ENCODE data around the gene WDR5. TPM values are rescaled to one million over a fixed set of nuclear protein-coding genes. Genes with fewer than 3 reads are reported as not detected.

The WDR5 gene
- total and polyA plus RNA-seq, 2 experiments from 2014 or later, result 21.0 to 25.9 TPM

DNA sequence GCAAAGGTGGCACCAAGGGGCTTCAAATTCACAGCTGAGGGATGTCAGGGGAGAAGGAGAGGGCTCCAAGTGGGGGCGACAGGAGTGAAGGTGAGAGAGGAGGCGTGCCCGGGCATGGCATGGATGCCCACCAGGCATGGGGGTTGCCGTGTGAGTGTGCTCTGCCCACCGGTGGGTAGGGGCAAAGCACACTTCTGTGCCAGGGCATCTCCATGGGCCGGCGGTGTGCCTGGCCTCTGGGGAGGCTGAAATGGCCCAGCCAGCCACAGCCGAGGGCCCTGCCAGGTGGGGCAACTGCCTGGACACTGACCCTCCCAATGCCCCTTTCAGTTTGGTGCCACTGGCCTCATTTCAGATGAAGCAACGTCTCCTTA, 42.5 kb downstream of the WDR5 start:
- Histone ChIP-seq H3K79me2 (ENCODE audit: insufficient read depth) (no peaks in the 10 kb centered on the region), H3F3A (ENCODE audit: insufficient read depth) (no peaks in the 10 kb centered on the region), H3K4me3 (no peak overlapping the region), H3K36me3 (ENCODE audit: low read depth) (no peaks in the 10 kb centered on the region), H3K9me2 (ENCODE audit: insufficient read depth) (no peaks in the 10 kb centered on the region), H3K9ac (no peak overlapping the region), H4K20me1 (ENCODE audit: insufficient read depth) (no peaks in the 10 kb centered on the region), H3K27me3 (replicated peaks; ENCODE audit: insufficient read depth) (peaks cover 22% of the 10 kb centered on the region), H3K4me1 (ENCODE audit: insufficient read depth) (0 out of 2 replicates have a peak, but pooled peaks cover 4% of the 10 kb centered on the region), H3K9me3 (ENCODE audit: low read depth) (no peaks in the 10 kb centered on the region), H2AFZ (no peak overlapping the region), H3K27ac (no peak overlapping the region), H3K4me2 (ENCODE audit: unreplicated experiment) (no peak overlapping the region)
- TF ChIP-seq EZH2phosphoT487 (IDR thresholded peaks at IDR 0.05; ENCODE audit: insufficient read depth, low read depth) (no peak), EZH2 (IDR thresholded peaks at IDR 0.05; ENCODE audit: insufficient read depth, poor library complexity, severe bottlenecking) (no peak)
- in situ Hi-C loops (cut with MboI), result no loop called here
- WGBS, 2 experiments (ENCODE audit: low coverage in 1 of 2, low lambda C conversion rate in 2 of 2, missing lambda C conversion rate in 2 of 2), result 65 to 66% methylated on average over 8 to 9 of the region's 9 CpGs
- no peak for DNase-seq

DNA sequence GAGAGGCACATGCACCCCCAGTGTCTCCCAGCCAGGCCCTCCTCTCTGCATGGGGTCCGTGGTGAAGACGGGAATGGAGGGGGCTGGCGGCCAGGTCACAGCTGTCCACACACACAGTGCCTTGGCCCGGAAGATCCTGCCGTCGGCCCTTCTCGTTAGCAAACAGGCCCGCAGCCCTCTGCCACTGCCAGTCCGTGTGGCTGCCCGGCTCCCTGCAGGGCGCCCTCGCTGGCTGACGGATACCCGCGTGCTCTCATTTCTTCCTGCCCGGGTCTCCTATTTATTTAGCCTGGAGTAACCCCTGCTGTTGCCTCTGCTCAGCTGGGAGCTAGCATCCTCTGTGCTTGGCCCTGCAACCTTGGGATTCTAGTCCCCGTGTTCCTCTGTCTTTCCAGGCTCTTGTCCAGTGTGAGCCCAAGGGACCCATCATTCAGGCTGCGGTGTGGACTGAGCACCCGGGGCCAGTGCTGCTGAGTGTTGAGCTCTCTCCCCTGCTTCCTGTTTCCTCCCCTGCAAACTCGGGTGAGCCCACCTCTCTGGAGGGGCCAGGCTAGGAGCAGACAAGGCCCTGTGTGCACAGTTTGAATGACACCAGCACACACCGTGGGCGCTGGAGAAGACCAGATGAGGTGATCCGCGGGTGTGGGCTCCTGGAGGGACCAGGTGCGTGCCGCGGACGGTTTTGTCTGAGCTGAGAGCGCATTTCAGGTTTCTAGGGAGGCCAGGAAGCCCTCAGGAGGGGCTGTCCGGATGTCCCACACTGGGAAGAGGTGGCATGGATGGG, 43.1 kb downstream of the WDR5 start:
- 66 to 69% methylated on average over 28 to 30 of the region's 30 CpGs for WGBS, 2 experiments (ENCODE audit: low coverage in 1 of 2, low lambda C conversion rate in 2 of 2, missing lambda C conversion rate in 2 of 2)
- Histone ChIP-seq H3K4me3 (no peak overlapping the region), H3K4me1 (ENCODE audit: insufficient read depth) (0 out of 2 replicates have a peak, but pooled peaks cover 4% of the 10 kb centered on the region), H3K27me3 (replicated peaks; ENCODE audit: insufficient read depth) (peaks cover 22% of the 10 kb centered on the region), H3K27ac (no peak overlapping the region), H3K79me2 (ENCODE audit: insufficient read depth) (no peaks in the 10 kb centered on the region), H3K36me3 (ENCODE audit: low read depth) (no peaks in the 10 kb centered on the region), H3K4me2 (ENCODE audit: unreplicated experiment) (no peak overlapping the region), H3F3A (ENCODE audit: insufficient read depth) (no peaks in the 10 kb centered on the region), H3K9me2 (ENCODE audit: insufficient read depth) (no peaks in the 10 kb centered on the region), H3K9ac (no peak overlapping the region), H3K9me3 (ENCODE audit: low read depth) (no peaks in the 10 kb centered on the region), H4K20me1 (ENCODE audit: insufficient read depth) (no peaks in the 10 kb centered on the region), H2AFZ (no peak overlapping the region)
- DNase-seq, result peak; percentile 22
- no peak for TF ChIP-seq EZH2phosphoT487 (IDR thresholded peaks at IDR 0.05; ENCODE audit: insufficient read depth, low read depth)
- TF ChIP-seq EZH2 (IDR thresholded peaks at IDR 0.05; ENCODE audit: insufficient read depth, poor library complexity, severe bottlenecking), result no peak
- in situ Hi-C loops (cut with MboI), result no loop called here

DNA sequence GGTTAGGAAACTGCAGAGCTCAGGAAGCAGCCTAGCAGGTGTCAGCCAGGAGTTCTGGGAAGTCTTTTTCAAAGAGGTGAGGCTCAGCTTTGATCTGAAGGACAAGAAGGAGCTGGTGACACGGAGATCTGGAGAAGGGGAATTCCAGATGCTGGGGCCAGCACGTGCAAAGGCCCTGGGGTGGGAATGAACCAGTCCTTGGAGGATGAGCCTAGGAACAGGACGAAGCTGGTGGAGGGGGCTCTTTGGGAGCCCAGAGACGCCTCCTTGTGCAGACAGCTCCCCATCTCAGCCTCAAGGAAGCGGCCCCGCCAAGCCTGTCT, 43.7 kb downstream of the WDR5 start:
- no peak for DNase-seq
- no peaks in the 10 kb centered on the region for H3K9me3 ChIP-seq (ENCODE audit: low read depth)
- H3K79me2 ChIP-seq (ENCODE audit: insufficient read depth), result no peaks in the 10 kb centered on the region
- H4K20me1 ChIP-seq (ENCODE audit: insufficient read depth), result no peaks in the 10 kb centered on the region
- WGBS, 2 experiments (ENCODE audit: low coverage in 1 of 2, low lambda C conversion rate in 2 of 2, missing lambda C conversion rate in 2 of 2), result 66 to 69% methylated on average over 4 to 6 of the region's 6 CpGs
- peaks cover 22% of the 10 kb centered on the region for H3K27me3 ChIP-seq (replicated peaks; ENCODE audit: insufficient read depth)
- H3K4me1 ChIP-seq (ENCODE audit: insufficient read depth), result 0 out of 2 replicates have a peak, but pooled peaks cover 4% of the 10 kb centered on the region
- no peak overlapping the region for H3K27ac ChIP-seq
- H3K9me2 ChIP-seq (ENCODE audit: insufficient read depth), result no peaks in the 10 kb centered on the region
- in situ Hi-C loops (cut with MboI), result no loop called here
- TF ChIP-seq EZH2 (IDR thresholded peaks at IDR 0.05; ENCODE audit: insufficient read depth, poor library complexity, severe bottlenecking) (no peak), EZH2phosphoT487 (IDR thresholded peaks at IDR 0.05; ENCODE audit: insufficient read depth, low read depth) (no peak)
- H3K4me3 ChIP-seq, result no peak overlapping the region
- H3K36me3 ChIP-seq (ENCODE audit: low read depth), result no peaks in the 10 kb centered on the region
- no peak overlapping the region for H2AFZ ChIP-seq
- no peak overlapping the region for H3K9ac ChIP-seq
- H3F3A ChIP-seq (ENCODE audit: insufficient read depth), result no peaks in the 10 kb centered on the region
- no peak overlapping the region for H3K4me2 ChIP-seq (ENCODE audit: unreplicated experiment)

DNA sequence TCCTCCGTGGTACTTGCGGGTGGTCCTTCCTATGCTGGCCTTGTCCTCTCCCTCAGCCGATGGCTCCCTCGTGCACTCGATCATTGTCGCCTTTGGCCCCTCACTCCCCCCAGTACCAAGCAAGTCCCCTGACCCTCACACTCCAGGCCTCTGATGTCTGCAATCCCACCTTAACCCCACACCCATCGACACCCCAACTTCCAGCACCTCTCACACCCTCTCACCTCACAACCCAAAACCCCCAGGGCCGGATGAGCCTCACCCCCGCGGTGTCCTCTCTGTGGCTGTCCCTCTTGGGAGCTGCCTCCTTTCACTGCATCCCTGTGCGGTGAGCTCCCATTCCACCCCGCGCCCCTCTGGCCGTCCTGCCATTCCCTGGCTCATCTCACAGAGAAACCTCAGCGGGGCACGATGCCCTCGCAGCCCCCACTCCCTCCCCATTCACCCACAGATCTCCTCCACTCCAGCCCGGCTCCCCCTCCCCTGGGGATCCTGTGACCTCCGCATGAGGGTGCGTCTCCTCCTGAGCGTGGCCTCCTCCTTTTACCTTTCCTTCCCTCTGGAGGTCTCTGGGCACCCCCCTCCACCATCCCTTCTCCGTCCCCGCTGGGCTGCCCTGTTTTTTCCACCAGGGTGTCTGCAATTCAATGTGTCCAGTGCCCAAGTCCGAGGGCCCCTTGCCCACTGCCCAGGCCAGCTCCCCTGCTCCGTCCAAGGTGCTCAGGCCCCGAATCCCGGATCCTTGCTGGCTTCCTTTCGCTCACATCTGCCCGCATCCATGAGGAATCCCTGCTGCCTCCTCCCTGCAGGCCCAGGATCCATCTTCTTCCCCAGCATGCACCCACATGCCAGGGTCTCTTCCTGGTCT, 44.3 kb downstream of the WDR5 start:
- DNase-seq, result no peak
- in situ Hi-C loops (cut with MboI), result no loop called here

More for the DNA sequence above, 44.3 kb downstream of the WDR5 start:
- H3K79me2 ChIP-seq (ENCODE audit: insufficient read depth), result no peaks in the 10 kb centered on the region
- H2AFZ ChIP-seq, result no peak overlapping the region
- no peak overlapping the region for H3K4me2 ChIP-seq (ENCODE audit: unreplicated experiment)
- H3K4me3 ChIP-seq, result no peak overlapping the region
- TF ChIP-seq EZH2 (IDR thresholded peaks at IDR 0.05; ENCODE audit: insufficient read depth, poor library complexity, severe bottlenecking), result no peak
- TF ChIP-seq EZH2phosphoT487 (IDR thresholded peaks at IDR 0.05; ENCODE audit: insufficient read depth, low read depth), result no peak
- no peaks in the 10 kb centered on the region for H3K9me3 ChIP-seq (ENCODE audit: low read depth)
- 0 out of 2 replicates have a peak, but pooled peaks cover 4% of the 10 kb centered on the region for H3K4me1 ChIP-seq (ENCODE audit: insufficient read depth)
- H3K9me2 ChIP-seq (ENCODE audit: insufficient read depth), result no peaks in the 10 kb centered on the region
- 75 to 77% methylated on average over 14 to 29 of the region's 29 CpGs for WGBS, 2 experiments (ENCODE audit: low coverage in 1 of 2, low lambda C conversion rate in 2 of 2, missing lambda C conversion rate in 2 of 2)
- no peaks in the 10 kb centered on the region for H3F3A ChIP-seq (ENCODE audit: insufficient read depth)
- H3K27ac ChIP-seq, result no peak overlapping the region
- no peaks in the 10 kb centered on the region for H3K36me3 ChIP-seq (ENCODE audit: low read depth)
- no peaks in the 10 kb centered on the region for H4K20me1 ChIP-seq (ENCODE audit: insufficient read depth)
- no peak overlapping the region for H3K9ac ChIP-seq
- H3K27me3 ChIP-seq (replicated peaks; ENCODE audit: insufficient read depth), result peaks cover 22% of the 10 kb centered on the region

Data from GM23248 (cell line).